Stimulated activated CD4-positive, alpha-beta T cell treated with anti-CD3 and anti-CD28 coated beads, TNF-alpha, amount 100 ng/mL, for 4 hours (primary cell): ENCODE results near the gene SLC23A2.
"Not testable (repeated sequence)": the region's sequence is repeated elsewhere in the genome, so short reads cannot be mapped to it uniquely, and the experiment has no call there.

Experiments
- DNase-seq, 3 experiments: peaks; one replicate each; pipeline ENCODE4 v3.0.0-alpha.2; 2020; ENCODE audit warnings: low read depth in 3 of 3

Gene SLC23A2

GRCh38 chr20:5001174-5002076 lies at the start of gene SLC23A2:
TSS of gene SLC23A2 (minus strand) at chr20:5001510. CDS start at chr20:4932562, 68,948 bp downstream.
- peak; percentile 37 to 50 (median 40) for DNase-seq

GRCh38 chr20:5046656-5047339 lies 45.5 kb upstream of the SLC23A2 start:
- no peak for DNase-seq

GRCh38 chr20:5045906-5046305 lies 44.6 kb upstream of the SLC23A2 start:
- no peak for DNase-seq

DNA sequence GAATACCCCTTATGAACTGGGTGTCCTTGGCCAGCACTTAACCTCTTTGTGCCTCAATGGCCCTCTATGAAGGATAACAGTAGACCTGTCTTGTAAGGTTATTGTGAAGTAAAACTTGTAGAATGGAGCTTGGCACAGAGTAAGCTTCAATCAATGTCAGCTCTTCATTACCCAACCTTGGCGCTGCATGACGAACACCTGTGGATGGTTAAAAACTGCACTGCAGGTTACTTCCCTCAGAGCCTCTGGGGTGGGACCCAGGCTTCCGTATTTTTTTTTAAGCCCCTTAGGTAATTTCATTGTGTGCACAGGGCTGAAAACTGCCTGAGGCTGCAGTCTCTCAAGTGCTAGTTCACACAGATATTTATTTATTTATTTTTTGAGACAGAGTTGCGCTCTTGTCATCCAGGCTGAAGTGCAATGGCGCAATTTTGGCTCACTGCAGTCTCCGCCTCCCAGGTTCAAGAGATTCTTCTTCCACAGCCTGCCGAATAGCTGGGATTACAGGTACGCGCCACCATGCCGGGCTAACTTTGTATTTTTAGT lies 42.8 kb upstream of the SLC23A2 start:
- DNase-seq: no peak

DNA sequence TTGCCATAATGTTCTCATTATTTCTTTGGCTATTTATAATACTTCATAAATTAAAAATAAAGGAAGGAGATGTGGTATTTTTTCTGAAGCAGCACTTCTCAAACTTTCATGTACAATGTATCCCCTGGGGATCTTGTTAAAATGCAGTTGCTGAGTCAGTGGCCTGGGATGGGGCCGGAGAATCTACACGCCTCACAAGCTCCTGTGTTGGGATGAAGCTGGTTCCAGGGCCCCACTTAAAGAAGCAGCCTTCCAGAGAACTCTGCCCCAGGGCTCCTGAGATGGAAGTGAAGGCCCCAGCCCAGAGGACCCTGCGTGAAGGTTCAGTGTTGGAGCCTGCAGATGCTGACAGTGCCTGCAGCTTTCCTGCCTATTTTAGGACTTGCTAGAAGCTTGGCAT lies 40.1 kb upstream of the SLC23A2 start:
- DNase-seq: no peak

- DNase-seq: no peak
Observed at GRCh38 chr20:5040345-5040744, 39.0 kb upstream of the SLC23A2 start.

DNA sequence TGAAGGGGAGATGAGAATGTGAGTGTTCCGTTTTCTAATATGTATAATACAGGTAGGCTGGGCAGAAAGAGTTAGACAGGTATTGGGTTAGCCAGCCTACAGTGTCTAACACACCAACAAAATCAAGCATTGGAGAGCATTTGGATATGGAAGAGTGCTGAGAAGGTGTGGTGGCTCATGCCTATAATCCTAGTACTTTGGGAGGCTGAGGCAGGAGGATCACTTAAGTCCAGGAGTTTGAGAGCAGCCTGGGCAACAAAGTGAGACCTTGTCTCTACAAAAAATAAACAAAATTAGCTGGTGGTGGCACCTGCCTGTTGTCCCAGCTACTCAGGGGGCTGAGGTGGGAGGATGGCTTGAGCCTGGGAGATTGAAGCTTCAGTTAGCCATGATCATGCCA lies 38.6 kb upstream of the SLC23A2 start:
- no peak for DNase-seq

GRCh38 chr20:5039255-5039657 lies 37.9 kb upstream of the SLC23A2 start:
- DNase-seq: peak in 1 of 3 experiments; percentile 2

DNA sequence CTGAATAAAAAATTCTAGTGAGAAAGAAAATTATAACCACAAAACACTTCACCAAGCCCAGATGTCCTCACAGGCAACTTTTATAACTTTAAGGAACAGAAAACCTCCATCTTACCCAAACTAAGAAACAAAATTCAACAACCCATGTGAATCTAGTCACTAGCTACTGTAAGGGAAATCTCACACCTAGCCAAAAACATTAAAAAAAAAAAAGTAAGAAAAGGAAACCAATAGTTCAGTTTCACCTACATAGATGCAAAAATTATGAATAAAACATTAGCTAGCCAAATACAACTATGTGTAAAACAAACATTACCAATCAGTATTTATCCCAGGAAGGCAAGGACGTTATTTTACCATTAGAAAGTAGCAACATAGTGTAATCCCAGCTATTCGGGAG lies 35.5 kb upstream of the SLC23A2 start:
- no peak for DNase-seq

- not testable (repeated sequence) for DNase-seq
Observed at GRCh38 chr20:5035518-5035917, 34.2 kb upstream of the SLC23A2 start.

DNA sequence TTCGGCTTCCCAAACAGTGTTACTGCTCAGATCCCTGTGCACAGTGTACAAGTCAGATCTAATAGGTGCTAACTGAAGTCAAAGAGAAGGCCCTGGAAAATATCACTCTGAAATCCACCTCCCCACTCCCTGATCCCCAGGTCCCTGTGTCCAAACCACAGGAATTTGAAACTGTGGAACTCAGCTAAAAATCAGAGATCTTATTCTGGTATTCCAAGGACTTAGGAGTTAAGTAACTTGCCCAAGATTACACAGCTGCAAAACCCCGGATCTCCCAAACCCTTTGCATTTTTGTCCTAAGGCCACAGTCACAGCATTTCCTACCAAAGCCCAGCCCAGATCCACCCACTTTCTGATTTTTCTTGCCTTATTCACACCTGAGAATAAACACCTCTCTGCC lies 32.3 kb upstream of the SLC23A2 start:
- no peak for DNase-seq

- not testable (repeated sequence) for DNase-seq
Observed at GRCh38 chr20:5031701-5032100, 30.4 kb upstream of the SLC23A2 start.

- DNase-seq: no peak
Observed at GRCh38 chr20:5031206-5031557, 29.9 kb upstream of the SLC23A2 start.

- DNase-seq: no peak
Observed at GRCh38 chr20:5030348-5031205, 29.3 kb upstream of the SLC23A2 start.

GRCh38 chr20:5028258-5029059 lies 27.1 kb upstream of the SLC23A2 start:
- DNase-seq: not testable (repeated sequence)

GRCh38 chr20:5024982-5025381 lies 23.7 kb upstream of the SLC23A2 start:
- no peak for DNase-seq

DNA sequence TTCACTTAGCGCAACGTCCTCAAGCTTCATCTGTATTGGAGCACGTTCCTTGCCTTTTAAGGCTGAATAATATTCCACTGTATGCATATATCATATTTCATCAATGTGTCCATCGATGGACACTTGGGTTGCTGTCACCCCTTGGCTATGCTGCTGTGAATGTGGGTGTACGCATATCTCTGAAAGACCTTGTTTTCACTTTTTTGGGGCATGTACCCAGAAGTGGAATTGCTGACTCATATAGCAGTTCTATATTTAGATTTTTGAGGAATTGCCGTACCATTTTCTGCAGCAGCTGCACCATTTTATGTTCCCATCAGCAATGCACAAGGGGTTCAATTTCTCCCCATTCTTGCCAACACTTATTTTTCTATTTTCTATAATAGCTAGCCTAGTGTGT lies 22.8 kb upstream of the SLC23A2 start:
- no peak for DNase-seq

DNA sequence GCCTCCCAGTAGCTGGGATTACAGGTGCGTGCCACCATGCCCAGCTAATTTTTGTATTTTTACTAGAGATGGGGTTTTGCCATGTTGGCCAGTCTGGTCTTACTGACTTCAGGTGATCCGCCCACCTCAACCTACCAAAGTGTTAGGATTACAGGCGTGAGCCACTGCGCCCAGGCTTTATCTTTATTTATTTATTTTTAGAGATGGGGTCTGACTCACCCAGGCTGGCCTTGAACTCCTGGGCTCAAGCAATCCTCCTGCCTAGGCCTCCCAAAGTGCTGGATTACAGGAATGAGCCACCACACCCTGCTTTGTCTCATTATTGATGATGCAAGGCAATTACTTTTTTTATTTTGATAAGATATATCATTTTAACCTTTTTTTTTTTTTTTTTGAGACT lies 21.9 kb upstream of the SLC23A2 start:
- not testable (repeated sequence) for DNase-seq

- DNase-seq: no peak
Observed at GRCh38 chr20:5020760-5021159, 19.4 kb upstream of the SLC23A2 start.

DNA sequence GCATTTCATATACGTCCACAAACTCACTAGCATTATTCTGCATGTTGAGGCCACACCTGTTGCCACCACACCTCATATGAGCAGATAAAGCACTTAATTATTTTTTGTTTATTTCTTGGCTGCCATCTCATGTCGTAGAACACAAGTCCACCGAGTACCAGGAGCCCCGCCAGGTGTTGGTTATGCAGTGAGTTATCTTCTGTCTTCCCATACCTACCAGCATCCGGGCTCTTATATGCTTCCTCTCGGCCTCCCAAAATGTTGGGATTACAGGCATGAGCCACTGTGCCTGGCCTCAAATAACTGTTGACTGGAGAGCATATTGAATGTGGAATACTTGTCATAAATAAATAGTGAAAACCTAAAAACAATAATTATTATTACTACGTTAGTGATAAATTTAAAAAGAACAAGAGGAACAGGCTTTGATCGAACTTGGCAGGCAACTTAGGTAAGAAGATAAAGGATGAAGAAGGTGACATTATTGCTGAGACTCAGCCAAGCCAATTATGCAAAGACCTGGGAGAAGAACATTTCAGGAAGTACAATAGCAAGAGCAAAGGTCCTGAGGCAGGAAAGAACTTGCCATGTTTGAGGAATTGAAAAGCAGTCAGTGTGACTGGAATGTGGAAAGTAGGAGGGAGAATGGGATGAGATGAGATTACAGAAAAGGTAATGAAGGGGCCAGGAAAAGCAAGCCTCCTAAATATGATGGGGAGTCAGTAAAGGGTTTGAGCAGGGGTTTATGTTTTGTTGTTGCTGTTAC lies 12.6 kb upstream of the SLC23A2 start:
- no peak for DNase-seq
